Trophoblast cell (in vitro differentiated cells and primary cell): ENCODE measurements around the gene FAM83F.
A peak's percentile ranks its signal among the peaks of the same experiment; 100 is the strongest.

Experiments used
- DNase-seq, 2 donors: peaks; one replicate each; pipeline ENCODE4 v3.0.0-alpha.2; 2016
- H2AFZ ChIP-seq: 2 replicates; pipeline ENCODE4 v1.6.1; 2013; ENCODE audit warnings: low read length, moderate library complexity, mild to moderate bottlenecking; ENCODE audit not compliant: insufficient read depth, poor library complexity
- H2AK5ac ChIP-seq: 2 replicates; pipeline ENCODE4 v1.6.1; 2013; ENCODE audit warnings: mild to moderate bottlenecking, low read length
- H2BK120ac ChIP-seq: 2 replicates; pipeline ENCODE4 v1.6.1; 2013; ENCODE audit warnings: low read length, mild to moderate bottlenecking, moderate library complexity; ENCODE audit not compliant: insufficient read depth, poor library complexity
- H2BK12ac ChIP-seq: 2 replicates; pipeline ENCODE4 v1.6.1; 2013; ENCODE audit warnings: mild to moderate bottlenecking, low read length, moderate library complexity
- H2BK5ac ChIP-seq: 2 replicates; pipeline ENCODE4 v1.6.1; 2013; ENCODE audit warnings: low read length, low read depth, moderate library complexity, mild to moderate bottlenecking; ENCODE audit not compliant: poor library complexity
- H3K14ac ChIP-seq: 2 replicates; pipeline ENCODE4 v1.6.1; 2013; ENCODE audit warnings: mild to moderate bottlenecking, low read length
- H3K18ac ChIP-seq: 2 replicates; pipeline ENCODE4 v1.6.1; 2013; ENCODE audit warnings: mild to moderate bottlenecking, low read length
- H3K23ac ChIP-seq: 2 replicates; pipeline ENCODE4 v1.6.1; 2013; ENCODE audit warnings: low read length
- H3K27ac ChIP-seq: 2 replicates; pipeline ENCODE4 v1.5.1; 2013; ENCODE audit warnings: low read depth, mild to moderate bottlenecking, inconsistent platforms, low read length, moderate library complexity
- H3K27me3 ChIP-seq: 2 replicates; pipeline ENCODE4 v1.6.1; 2013; ENCODE audit warnings: inconsistent platforms, mild to moderate bottlenecking, low read length, moderate library complexity; ENCODE audit not compliant: insufficient read depth
- H3K36me3 ChIP-seq, 2 experiments: 1 replicate in 1 of 2; 2 replicates in 1 of 2; pipeline ENCODE4 v1.6.1; 2013; ENCODE audit warnings: low read length in 2 of 2, mild to moderate bottlenecking in 2 of 2, moderate library complexity in 1 of 2; ENCODE audit not compliant: insufficient read depth in 2 of 2, control insufficient read depth in 1 of 2
- H3K4ac ChIP-seq: 2 replicates; pipeline ENCODE4 v1.6.1; 2013; ENCODE audit warnings: low read depth, mild to moderate bottlenecking, low read length, moderate library complexity
- H3K4me1 ChIP-seq, 2 experiments: 1 replicate in 1 of 2; 2 replicates in 1 of 2; pipeline ENCODE4 v1.6.1; 2013; ENCODE audit warnings: low read length in 2 of 2, mild to moderate bottlenecking in 2 of 2, moderate library complexity in 1 of 2; ENCODE audit not compliant: insufficient read depth in 2 of 2, control insufficient read depth in 1 of 2
- H3K4me2 ChIP-seq: 2 replicates; pipeline ENCODE4 v1.6.1; 2013; ENCODE audit warnings: inconsistent platforms, mild to moderate bottlenecking, low read length, moderate library complexity
- H3K4me3 ChIP-seq: 2 replicates; pipeline ENCODE4 v1.5.1; 2013; ENCODE audit warnings: mild to moderate bottlenecking, low read depth, low read length, inconsistent platforms
- H3K79me1 ChIP-seq: one replicate; pipeline ENCODE4 v1.6.1; 2013; ENCODE audit warnings: low read length
- H3K79me2 ChIP-seq: 2 replicates; pipeline ENCODE4 v1.6.1; 2013; ENCODE audit warnings: low read length, mild to moderate bottlenecking; ENCODE audit not compliant: control insufficient read depth, insufficient read depth, poor library complexity
- H3K9ac ChIP-seq: 2 replicates; pipeline ENCODE4 v1.6.1; 2013; ENCODE audit warnings: mild to moderate bottlenecking, low read length
- H3K9me3 ChIP-seq: 2 replicates; pipeline ENCODE4 v1.6.1; 2013; ENCODE audit warnings: low read depth, mild to moderate bottlenecking, control low read depth, inconsistent platforms, low read length; ENCODE audit not compliant: insufficient read depth
- H4K12ac ChIP-seq: 2 replicates; pipeline ENCODE4 v1.6.1; 2013; ENCODE audit warnings: low read depth, mild to moderate bottlenecking, low read length, moderate library complexity
- H4K8ac ChIP-seq: 2 replicates; pipeline ENCODE4 v1.6.1; 2013; ENCODE audit warnings: low read depth, mild to moderate bottlenecking, low read length, moderate library complexity
- H4K91ac ChIP-seq: one replicate; pipeline ENCODE4 v1.6.1; 2013; ENCODE audit warnings: low read depth, mild to moderate bottlenecking, low read length, moderate library complexity
- WGBS: extraction: QIAGEN DNeasy Blood & Tissue Kit; methylation state at CpG from one replicate; pipeline ENCODE4 v1.1.7; 2013; ENCODE audit warnings: missing lambda C conversion rate; ENCODE audit not compliant: insufficient read length, insufficient coverage; ENCODE audit errors: extremely low coverage; 5-methylcytosine and 5-hydroxymethylcytosine counted together

Gene FAM83F

DNA sequence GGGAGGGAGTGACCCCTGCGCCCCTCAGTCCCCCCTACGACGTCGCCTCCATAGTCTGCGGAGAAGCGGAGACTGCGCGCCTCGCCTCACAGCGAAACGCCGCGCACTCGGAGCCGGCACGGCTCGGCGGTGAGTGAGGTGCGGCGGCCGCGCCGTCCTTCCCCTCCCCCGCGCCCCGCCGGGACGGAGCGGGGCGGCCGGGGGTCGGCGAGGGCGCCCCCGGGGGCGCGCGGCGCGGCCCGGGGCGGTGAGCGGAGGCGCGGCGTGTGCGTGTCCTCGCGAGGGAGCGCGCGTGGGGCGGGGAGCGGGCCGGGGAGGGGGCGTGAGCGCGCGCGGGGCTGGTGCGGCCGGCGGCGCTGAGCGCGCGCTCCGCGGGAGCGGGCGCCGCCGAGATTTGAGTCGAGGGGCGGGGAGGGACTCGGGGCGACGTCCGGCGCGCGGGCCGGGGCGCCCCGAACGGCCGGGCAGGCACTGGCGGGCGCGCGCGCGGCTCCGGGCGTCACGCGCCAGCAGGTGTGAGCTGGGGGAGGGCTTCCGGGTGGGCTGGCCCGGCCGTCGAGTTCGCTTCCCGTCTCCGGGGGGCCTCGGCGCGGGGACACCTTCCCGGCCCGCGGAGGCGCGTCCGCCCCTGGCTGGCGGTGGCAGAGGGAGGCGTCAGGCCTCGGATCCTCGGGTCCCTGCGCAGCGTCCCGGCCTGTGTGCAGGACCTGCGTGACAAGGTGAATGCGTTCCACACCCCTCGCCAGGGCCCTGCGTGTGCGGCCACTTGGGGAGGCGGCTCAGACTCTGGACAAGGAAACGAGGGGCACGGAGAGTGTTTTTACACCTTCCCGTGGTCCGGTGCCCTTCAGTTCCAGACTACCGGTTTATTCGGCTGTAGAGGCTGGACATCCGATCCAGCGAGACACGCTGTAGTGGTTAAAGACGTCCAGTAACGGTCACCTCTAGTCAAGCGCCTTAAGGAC is 50.4 kb downstream of the FAM83F start:
- H2AFZ ChIP-seq = peak overlapping the region; percentile 100
- H3K4me2 ChIP-seq = peak overlapping the region; percentile 99
- no peak overlapping the region for H2BK12ac ChIP-seq
- H3K18ac ChIP-seq = peak overlapping the region; percentile 92
- no peak overlapping the region for H3K27ac ChIP-seq
- H3K4ac ChIP-seq = peak overlapping the region; percentile 75
- H3K36me3 ChIP-seq = no peaks in the 10 kb centered on the region
- no CpG with 5 or more reads among the region's 138 CpGs for WGBS
- H3K4me1 ChIP-seq = peaks cover 0 to 3% of the 10 kb centered on the region in 2 experiments
- H3K23ac ChIP-seq = no peak overlapping the region
- peak overlapping the region; percentile 20 for H4K91ac ChIP-seq
- no peak overlapping the region for H2BK120ac ChIP-seq
- H3K14ac ChIP-seq = peak overlapping the region; percentile 77
- no peaks in the 10 kb centered on the region for H3K9me3 ChIP-seq
- no peaks in the 10 kb centered on the region for H3K79me1 ChIP-seq
- H2AK5ac ChIP-seq = peak overlapping the region; percentile 78
- H3K4me3 ChIP-seq = peak overlapping the region; percentile 96
- peak overlapping the region; percentile 77 for H4K12ac ChIP-seq
- H2BK5ac ChIP-seq = no peak overlapping the region
- DNase-seq = peak in 1 of 2 donors; percentile 35
- peak overlapping the region; percentile 54 for H3K9ac ChIP-seq
- peak overlapping the region; percentile 97 for H4K8ac ChIP-seq
- H3K79me2 ChIP-seq = peaks cover 2% of the 10 kb centered on the region
- no peaks in the 10 kb centered on the region for H3K27me3 ChIP-seq

DNA sequence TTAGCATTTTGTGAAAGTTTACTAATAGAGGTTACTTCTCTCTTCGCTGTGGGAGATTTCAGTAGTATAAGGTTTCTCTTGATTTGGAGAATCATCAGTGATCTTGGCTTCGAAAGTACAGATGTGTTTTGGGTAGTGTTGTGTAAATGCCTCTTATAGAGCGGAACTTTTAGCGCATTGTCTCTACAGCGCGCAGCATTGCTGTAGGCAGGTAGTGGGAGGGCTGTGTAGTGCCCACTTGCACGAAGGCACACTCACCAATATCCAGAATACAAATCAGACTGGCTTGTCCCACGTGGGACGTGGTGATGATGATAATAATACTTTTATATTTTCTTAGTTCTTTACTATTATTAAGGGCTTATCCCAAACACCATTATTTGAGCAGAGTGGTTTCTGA is 51.4 kb downstream of the FAM83F start:
- H3K79me1 ChIP-seq = no peaks in the 10 kb centered on the region

GRCh38 chr22:40050258-40050657 is 55.5 kb downstream of the FAM83F start:
- Histone ChIP-seq H3K79me2 (peaks cover 2% of the 10 kb centered on the region), H3K27me3 (no peaks in the 10 kb centered on the region), H3K36me3 (no peaks in the 10 kb centered on the region), H2BK120ac (no peak overlapping the region), H3K79me1 (no peaks in the 10 kb centered on the region), H3K4me2 (no peak overlapping the region), H3K18ac (no peak overlapping the region), H3K4me1 (peaks cover 2 to 3% of the 10 kb centered on the region in 2 experiments), H2AK5ac (no peak overlapping the region), H2AFZ (no peak overlapping the region), H4K12ac (no peak overlapping the region), H3K9me3 (no peaks in the 10 kb centered on the region), H3K4ac (no peak overlapping the region), H3K27ac (no peak overlapping the region), H2BK12ac (no peak overlapping the region), H3K4me3 (no peak overlapping the region), H2BK5ac (no peak overlapping the region), H3K23ac (no peak overlapping the region), H3K14ac (no peak overlapping the region), H3K9ac (no peak overlapping the region), H4K8ac (no peak overlapping the region), H4K91ac (no peak overlapping the region)
- DNase-seq = no peak
- no CpG with 5 or more reads among the region's 3 CpGs for WGBS

More for the DNA sequence above, 51.4 kb downstream of the FAM83F start:
- no peak overlapping the region for H2AFZ ChIP-seq
- no peaks in the 10 kb centered on the region for H3K27me3 ChIP-seq
- no CpG with 5 or more reads among the region's 9 CpGs for WGBS
- no peak overlapping the region for H4K12ac ChIP-seq
- H2AK5ac ChIP-seq = no peak overlapping the region
- no peak overlapping the region for H3K14ac ChIP-seq
- H3K18ac ChIP-seq = no peak overlapping the region
- no peak overlapping the region for H4K8ac ChIP-seq
- H3K36me3 ChIP-seq = no peaks in the 10 kb centered on the region
- H2BK5ac ChIP-seq = no peak overlapping the region
- H3K4me1 ChIP-seq = peaks cover 0 to 3% of the 10 kb centered on the region in 2 experiments
- no peak overlapping the region for H3K9ac ChIP-seq
- no peak for DNase-seq
- H2BK12ac ChIP-seq = no peak overlapping the region
- H2BK120ac ChIP-seq = no peak overlapping the region
- no peak overlapping the region for H3K4ac ChIP-seq
- H4K91ac ChIP-seq = no peak overlapping the region
- H3K79me2 ChIP-seq = peaks cover 2% of the 10 kb centered on the region
- no peaks in the 10 kb centered on the region for H3K9me3 ChIP-seq
- no peak overlapping the region for H3K4me2 ChIP-seq
- no peak overlapping the region for H3K4me3 ChIP-seq
- H3K23ac ChIP-seq = no peak overlapping the region
- no peak overlapping the region for H3K27ac ChIP-seq

DNA sequence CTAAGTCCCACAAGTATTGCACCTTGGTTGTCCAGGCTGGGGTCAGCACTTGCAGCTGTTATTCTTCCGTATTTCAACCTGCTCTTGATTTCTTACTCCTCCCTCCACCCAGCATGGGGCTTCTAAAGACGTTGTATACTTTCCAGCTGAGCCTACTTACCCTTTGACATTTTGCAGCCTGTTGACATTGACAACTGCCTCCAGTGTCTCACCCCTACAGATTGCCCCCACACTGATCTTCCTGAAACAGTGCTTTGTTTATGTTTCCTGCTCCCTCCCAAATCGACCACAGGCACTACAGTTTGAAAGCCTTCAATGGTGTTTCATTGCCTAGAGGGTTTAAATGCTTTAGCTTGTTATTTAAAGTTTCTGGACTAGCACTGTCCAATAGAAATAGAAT is 56.6 kb downstream of the FAM83F start:
- no peak overlapping the region for H3K4ac ChIP-seq
- no peak overlapping the region for H3K27ac ChIP-seq
- H4K91ac ChIP-seq = no peak overlapping the region
- H3K23ac ChIP-seq = no peak overlapping the region
- H4K8ac ChIP-seq = no peak overlapping the region
- no peak overlapping the region for H2BK120ac ChIP-seq
- H2AK5ac ChIP-seq = no peak overlapping the region
- H3K9ac ChIP-seq = no peak overlapping the region
- no CpG with 5 or more reads among the region's 3 CpGs for WGBS
- no peak overlapping the region for H3K4me3 ChIP-seq
- no peaks in the 10 kb centered on the region for H3K79me1 ChIP-seq
- no peaks in the 10 kb centered on the region for H3K27me3 ChIP-seq
- no peaks in the 10 kb centered on the region for H3K9me3 ChIP-seq
- H3K36me3 ChIP-seq = no peaks in the 10 kb centered on the region
- no peak overlapping the region for H3K14ac ChIP-seq
- H2BK5ac ChIP-seq = no peak overlapping the region
- no peak overlapping the region for H2BK12ac ChIP-seq
- H3K18ac ChIP-seq = no peak overlapping the region
- H3K4me2 ChIP-seq = no peak overlapping the region
- DNase-seq = no peak
- H4K12ac ChIP-seq = no peak overlapping the region
- peaks cover 0 to 2% of the 10 kb centered on the region in 2 experiments for H3K4me1 ChIP-seq
- no peaks in the 10 kb centered on the region for H3K79me2 ChIP-seq
- H2AFZ ChIP-seq = no peak overlapping the region
